Transverse colon (tissue), 4 donors: Measurements from ENCODE around the gene BAG1.

ENCODE experiments used
- CTCF ChIP-seq, 5 experiments: fragments of 200-600 bp in 3 of 5; fragments of 450-650 bp in 2 of 5; sonication (generic) in 3 of 5; IDR thresholded peaks; 1 replicate in 2 of 5; 2 replicates in 3 of 5; pipeline ENCODE4 v1.5.1; 2016 to 2017; ENCODE audit warnings: antibody characterized with exemption in 5 of 5, inconsistent platforms in 3 of 5, mild to moderate bottlenecking in 2 of 5, moderate library complexity in 1 of 5
- EP300 ChIP-seq: sonication (generic); formaldehyde crosslinking; IDR thresholded peaks from one replicate; pipeline ENCODE4 v1.6.1; 2017; ENCODE audit warnings: antibody characterized with exemption, low read depth
- POLR2A ChIP-seq: fragments of 450-650 bp; IDR thresholded peaks from one replicate; pipeline ENCODE4 v1.6.1; 2016; ENCODE audit warnings: antibody characterized with exemption, mild to moderate bottlenecking, moderate library complexity
- POLR2AphosphoS5 ChIP-seq, 3 donors: sonication (generic); formaldehyde crosslinking; IDR thresholded peaks; one replicate each; pipeline ENCODE4 v1.6.1; 2016; ENCODE audit warnings: antibody characterized with exemption in 3 of 3

DNA sequence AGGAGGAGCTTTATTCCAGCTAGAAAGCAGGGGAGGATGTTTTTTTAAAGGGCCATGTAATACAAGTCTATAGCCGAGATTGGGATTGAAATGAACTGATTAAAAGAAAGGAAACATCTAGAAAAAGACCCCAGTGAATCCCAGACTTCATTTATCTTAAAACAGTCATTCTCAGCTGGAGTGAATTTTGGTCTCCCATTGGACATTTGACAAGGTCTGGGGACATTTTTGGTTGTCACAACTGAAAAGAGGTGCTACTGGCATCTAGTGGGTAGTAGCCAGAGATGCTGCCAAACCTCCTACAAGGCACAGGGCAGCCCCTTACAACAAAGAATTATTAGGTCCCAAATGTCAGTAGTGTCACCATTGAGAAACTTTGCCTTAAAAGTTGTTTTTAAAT, 40.8 kb downstream of the BAG1 start:
- TF ChIP-seq CTCF (IDR thresholded peaks at IDR 0.05) (no peak), POLR2A (no peak), POLR2AphosphoS5 (IDR thresholded peaks at IDR 0.05) (no peak), EP300 (no peak)
